Measurements from ENCODE around the gene TMEM225B. TPM values are rescaled to one million over a fixed set of nuclear protein-coding genes. Genes with fewer than 3 reads are reported as not detected.
"Not testable (repeated sequence)": the region's sequence is repeated elsewhere in the genome, so short reads cannot be mapped to it uniquely, and the experiment has no call there.

Gene TMEM225B
- total RNA-seq, 1 donor: 0.72 TPM

DNA sequence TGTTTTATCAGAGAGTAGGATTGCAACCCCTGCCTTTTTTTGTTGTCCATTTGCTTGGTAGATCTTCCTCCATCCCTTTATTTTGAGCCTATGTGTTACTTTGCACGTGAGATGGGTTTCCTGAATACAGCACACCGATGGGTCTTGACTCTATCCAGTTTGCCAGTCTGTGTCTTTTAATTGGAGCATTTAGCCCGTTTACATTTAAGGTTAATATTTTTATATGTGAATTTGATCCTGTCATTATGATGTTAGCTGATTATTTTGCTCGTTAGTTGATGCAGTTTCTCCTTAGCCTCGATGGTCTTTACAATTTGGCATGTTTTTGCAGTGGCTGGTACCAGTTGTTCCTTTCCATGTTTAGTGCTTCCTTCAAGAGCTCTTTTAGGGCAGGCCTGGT, 59.8 kb downstream of the TMEM225B start:
- not testable (repeated sequence) for H3K79me2 ChIP-seq (ENCODE audit: insufficient read depth, low read length); H3K4me2 ChIP-seq (ENCODE audit: insufficient read depth, low read length); H3K36me3 ChIP-seq (ENCODE audit: insufficient read depth, low read length); H3K4me1 ChIP-seq (ENCODE audit: insufficient read depth, low read length); H4K20me1 ChIP-seq (ENCODE audit: insufficient read depth, low read length); H3K4me3 ChIP-seq (ENCODE audit: insufficient read depth, low read length); H3K27ac ChIP-seq (ENCODE audit: low read depth, low read length); DNase-seq (ENCODE audit: insufficient read length, low spot score, missing footprints); H2AFZ ChIP-seq (ENCODE audit: low read length); H3K9me3 ChIP-seq (ENCODE audit: low read depth, low read length); H3K27me3 ChIP-seq (ENCODE audit: insufficient read depth, low read length)

Other genes with a start within 250 kb of the TMEM225B start
- gene ARPC1B, start 223.5 kb upstream of the TMEM225B start, total RNA-seq: 248 and 273 TPM in 2 replicates
- gene PDAP1, start 189.7 kb upstream of the TMEM225B start, total RNA-seq: 33.0 and 33.7 TPM in 2 replicates
- gene BUD31, start 189.3 kb upstream of the TMEM225B start, total RNA-seq: 122 and 124 TPM in 2 replicates
- gene PTCD1, start 159.5 kb upstream of the TMEM225B start, total RNA-seq: 5.3 and 7.6 TPM in 2 replicates
- 80.2 and 101 TPM in 2 replicates for gene CPSF4, start 159.3 kb upstream of the TMEM225B start, total RNA-seq
- 330 and 342 TPM in 2 replicates for gene ATP5MF, start 132.1 kb upstream of the TMEM225B start, total RNA-seq
- gene ZNF789, start 125.4 kb upstream of the TMEM225B start, total RNA-seq: 5.0 and 6.9 TPM in 2 replicates
- 32.1 and 34.7 TPM in 2 replicates for gene ZNF394, start 98.0 kb upstream of the TMEM225B start, total RNA-seq
- gene ZKSCAN5, start 93.6 kb upstream of the TMEM225B start, total RNA-seq: 12.3 and 12.7 TPM in 2 replicates
- 7.6 and 8.5 TPM in 2 replicates for gene FAM200A, start 46.2 kb upstream of the TMEM225B start, total RNA-seq
- gene ZNF655, start 39.6 kb upstream of the TMEM225B start, total RNA-seq: 75.1 and 76.7 TPM in 2 replicates
- gene ZSCAN25, start 18.7 kb downstream of the TMEM225B start, total RNA-seq: 11.9 and 12.7 TPM in 2 replicates
- gene CYP3A5, start 81.7 kb downstream of the TMEM225B start, total RNA-seq: under 0.01 TPM in 2 replicates
- not detected in 2 replicates for gene CYP3A7, start 136.9 kb downstream of the TMEM225B start, total RNA-seq
- gene CYP3A4, start 185.9 kb downstream of the TMEM225B start, total RNA-seq: not detected in 2 replicates
- gene CYP3A43, start 229.7 kb downstream of the TMEM225B start, total RNA-seq: not detected in 2 replicates